ENCODE results near the gene SLC22A31. TPM values are rescaled to one million over a fixed set of nuclear protein-coding genes. Genes with fewer than 3 reads are reported as not detected.

Gene SLC22A31
- total and polyA plus RNA-seq, 9 of the 15 experiments (the other 6 are each of a cell fraction or from before 2014, with no cell fraction given), result 0.29 to 2.2 (median 0.47) TPM; not detected in 3

- CTCF ChIA-PET (ENCODE audit: low intra/inter-chr PET ratio), result no interaction called here
- in situ Hi-C loops (cut with MboI), result no loop called here
- H3K4me2 ChIP-seq (ENCODE audit: insufficient read depth, low read length), result no peak overlapping the region
These were observed 43.3 kb upstream of the SLC22A31 start for GRCh38 chr16:89243664-89244063.

More at GRCh38 chr16:89243664-89244063, 43.3 kb upstream of the SLC22A31 start:
- no TSS peak for BruUV-seq (replicated peaks)
- FAIRE-seq (no peak), ATAC-seq (no peak), DNase-seq (ENCODE audit: extremely low read depth in 1 of 4, low spot score in 3 of 4) (no peak)
- Histone ChIP-seq H3K9me1 (ENCODE audit: control insufficient read depth, insufficient read depth, low read length) (no peaks in the 10 kb centered on the region), H3K79me2 (ENCODE audit: control insufficient read depth, insufficient read depth, low read length) (peaks cover 7% of the 10 kb centered on the region), H3K27me3 (ENCODE audit: control insufficient read depth in 2 of 2, insufficient read depth in 2 of 2, low read length in 2 of 2) (no peaks in the 10 kb centered on the region), H3K9ac (ENCODE audit: insufficient read depth in 1 of 2, low read depth in 2 of 2, low read length in 2 of 2) (peak overlapping the region in 1 of 2 experiments; percentile 78; a peak in 1 of 4 replicates), H3K36me3 (ENCODE audit: control insufficient read depth, insufficient read depth, low read length) (no peaks in the 10 kb centered on the region), H4K20me1 (replicated peaks; ENCODE audit: control insufficient read depth, insufficient read depth, low read length) (no peaks in the 10 kb centered on the region), H3K27ac (ENCODE audit: extremely low read depth, low read depth, low read length) (no peak overlapping the region), H2AFZ (ENCODE audit: low read depth, low read length) (no peak overlapping the region), H3K4me1 (replicated peaks in 1 of 2; ENCODE audit: control insufficient read depth in 2 of 2, insufficient read depth in 2 of 2, low read length in 2 of 2) (peaks cover 0 to 47% of the 10 kb centered on the region in 2 experiments; a peak in 3 of 5 replicates), H3K4me3 (no peak overlapping the region), H3K9me3 (replicated peaks; ENCODE audit: control insufficient read depth, insufficient read depth, low read depth, low read length) (peaks cover 4% of the 10 kb centered on the region)
- intact Hi-C loops (cut with micrococcal nuclease), result no loop called here
- TF ChIP-seq ZNF408 (CRISPR knock-in tag; IDR thresholded peaks at IDR 0.05; ENCODE audit: low read depth), result no peak
- no peak for TF ChIP-seq NRF1 (conservative IDR thresholded peaks at IDR 0.05 in 1 of 2, IDR thresholded peaks at IDR 0.05 in 1 of 2)
- no peak for TF ChIP-seq MYNN (IDR thresholded peaks at IDR 0.05)
- TF ChIP-seq MYNN (CRISPR knock-in tag; IDR thresholded peaks at IDR 0.05), result no peak
- no peak for TF ChIP-seq CREB1 (IDR thresholded peaks at IDR 0.05)
- no peak for TF ChIP-seq CREB1 (CRISPR knock-in tag; IDR thresholded peaks at IDR 0.05)
- TF ChIP-seq ZNF12 (CRISPR knock-in tag; IDR thresholded peaks at IDR 0.05), result no peak
- TF ChIP-seq CBX5 (IDR thresholded peaks at IDR 0.05; ENCODE audit: borderline replicate concordance, low read depth), result no peak
- no peak for TF ChIP-seq ZNF212 (CRISPR knock-in tag; IDR thresholded peaks at IDR 0.05)
- no peak for TF ChIP-seq ZSCAN32 (CRISPR knock-in tag; IDR thresholded peaks at IDR 0.05)
- TF ChIP-seq FOXA1 (IDR thresholded peaks at IDR 0.05; ENCODE audit: borderline replicate concordance), result no peak
- TF ChIP-seq RNF219 (CRISPR knock-in tag; IDR thresholded peaks at IDR 0.05), result no peak
- TF ChIP-seq EGR1 (conservative IDR thresholded peaks at IDR 0.05), result no peak
- TF ChIP-seq PHB2 (IDR thresholded peaks at IDR 0.05; ENCODE audit: low read depth), result no peak
- no peak for TF ChIP-seq HNRNPL (IDR thresholded peaks at IDR 0.05; ENCODE audit: low read depth, low read length)
- TF ChIP-seq, protein P1, sequence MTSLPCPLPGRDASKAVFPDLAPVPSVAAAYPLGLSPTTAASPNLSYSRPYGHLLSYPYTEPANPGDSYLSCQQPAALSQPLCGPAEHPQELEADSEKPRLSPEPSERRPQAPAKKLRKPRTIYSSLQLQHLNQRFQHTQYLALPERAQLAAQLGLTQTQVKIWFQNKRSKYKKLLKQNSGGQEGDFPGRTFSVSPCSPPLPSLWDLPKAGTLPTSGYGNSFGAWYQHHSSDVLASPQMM (CRISPR knock-in tag; IDR thresholded peaks at IDR 0.05), result no peak
- TF ChIP-seq EHMT2 (IDR thresholded peaks at IDR 0.05), result no peak
- POLR2A ChIA-PET, result no interaction called here
- WGBS (ENCODE audit: insufficient coverage, low coverage, missing lambda C conversion rate), result 73% methylated on average over 5 of the region's 5 CpGs
